IMR-90 (cell line): Measurements from ENCODE around the gene ZYX. TPM values are rescaled to one million over a fixed set of nuclear protein-coding genes. Genes with fewer than 3 reads are reported as not detected.
A peak's percentile ranks its signal among the peaks of the same experiment; 100 is the strongest.

ENCODE experiments used
- ATAC-seq: fragments of 200-7000 bp; cut with Tn5 transposase; 2 replicates; pipeline ENCODE4 v1.9.1; 2020; ENCODE audit warnings: low read depth, mild to moderate bottlenecking, moderate library complexity
- Bru-seq: library from RNA; stranded (reverse); fragments of 400-500 nt; gene quantifications from one replicate; lab custom pipeline; 2021; lab: Mats Ljungman, UMichigan
- BruChase-seq, 2 experiments: library from RNA; stranded (reverse); fragments of 400-500 nt; gene quantifications; one replicate each; lab custom pipeline; 2021; lab: Mats Ljungman, UMichigan
- BruUV-seq: library from RNA; stranded (reverse); fragments of 400-500 nt; replicated peaks from 2 replicates; lab custom pipeline; 2021; lab: Mats Ljungman, UMichigan
- CTCF ChIA-PET: fragments of 300-600 bp; formaldehyde crosslinking; extraction: SDS; loops from one replicate; lab custom pipeline; 2021; ENCODE audit warnings: antibody characterized with exemption; lab: Yijun Ruan, JAX
- POLR2A ChIA-PET: fragments of 300-600 bp; sonication (Branson Sonifier 250); formaldehyde crosslinking; loops from one replicate; lab custom pipeline; 2022; ENCODE audit warnings: antibody characterized with exemption; ENCODE audit not compliant: unreplicated experiment; lab: Charles Lee
- DNase-seq: peaks from one replicate; pipeline ENCODE4 v3.0.0; 2013
- H2AFZ ChIP-seq: replicated peaks from 2 replicates; pipeline ENCODE3; 2013; ENCODE audit warnings: low read length, mild to moderate bottlenecking; ENCODE audit not compliant: poor library complexity
- H2AK5ac ChIP-seq: 2 replicates; pipeline ENCODE4 v1.6.1; 2013; ENCODE audit warnings: low read depth, low read length, inconsistent platforms
- H2AK9ac ChIP-seq: replicated peaks from 2 replicates; pipeline ENCODE3; 2013; ENCODE audit warnings: mild to moderate bottlenecking, low read depth, low read length, moderate library complexity; ENCODE audit not compliant: poor library complexity
- H2BK120ac ChIP-seq: 2 replicates; pipeline ENCODE4 v1.6.1; 2013; ENCODE audit warnings: low read depth, low read length, inconsistent platforms
- H2BK15ac ChIP-seq: 3 replicates; pipeline ENCODE4 v1.6.1; 2013; ENCODE audit warnings: low read depth, low read length, inconsistent platforms
- H2BK20ac ChIP-seq: 2 replicates; pipeline ENCODE4 v1.6.1; 2013; ENCODE audit warnings: low read depth, mild to moderate bottlenecking, inconsistent platforms, low read length, moderate library complexity
- H2BK5ac ChIP-seq: 2 replicates; pipeline ENCODE4 v1.6.1; 2013; ENCODE audit warnings: mild to moderate bottlenecking, low read depth, low read length, inconsistent platforms; ENCODE audit not compliant: poor library complexity, severe bottlenecking
- H3K14ac ChIP-seq: replicated peaks from 2 replicates; pipeline ENCODE4 v1.6.1; 2013; ENCODE audit warnings: low read depth, low read length, inconsistent platforms
- H3K18ac ChIP-seq: 2 replicates; pipeline ENCODE4 v1.6.1; 2013; ENCODE audit warnings: low read depth, low read length, control low read depth
- H3K23ac ChIP-seq: 2 replicates; pipeline ENCODE4 v1.6.1; 2013; ENCODE audit warnings: low read depth, low read length, inconsistent platforms
- H3K27ac ChIP-seq: 2 replicates; pipeline ENCODE4 v1.5.1; 2013; ENCODE audit warnings: mild to moderate bottlenecking, control low read depth, low read length; ENCODE audit not compliant: insufficient read depth
- H3K27me3 ChIP-seq: 2 replicates; pipeline ENCODE4 v1.6.1; 2013; ENCODE audit warnings: low read length; ENCODE audit not compliant: control insufficient read depth, insufficient read depth
- H3K36me3 ChIP-seq: 2 replicates; pipeline ENCODE4 v1.6.1; 2013; ENCODE audit warnings: low read length, mixed read lengths; ENCODE audit not compliant: control insufficient read depth, insufficient read depth
- H3K4ac ChIP-seq: 2 replicates; pipeline ENCODE4 v1.6.1; 2013; ENCODE audit warnings: low read depth, low read length, inconsistent platforms
- H3K4me1 ChIP-seq: 2 replicates; pipeline ENCODE4 v1.6.1; 2013; ENCODE audit warnings: low read length, mixed read lengths; ENCODE audit not compliant: control insufficient read depth, insufficient read depth
- H3K4me2 ChIP-seq: 2 replicates; pipeline ENCODE4 v1.6.1; 2013; ENCODE audit warnings: low read depth, mild to moderate bottlenecking, control low read depth, low read length, moderate library complexity
- H3K4me3 ChIP-seq: 2 replicates; pipeline ENCODE4 v1.5.1; 2013; ENCODE audit warnings: low read depth, mild to moderate bottlenecking, control low read depth, low read length, moderate library complexity; ENCODE audit not compliant: insufficient read depth
- H3K56ac ChIP-seq: 2 replicates; pipeline ENCODE4 v1.6.1; 2013; ENCODE audit warnings: low read length, inconsistent platforms; ENCODE audit not compliant: insufficient read depth; ENCODE audit errors: extremely low read depth
- H3K79me1 ChIP-seq, 2 experiments: 2 replicates each; pipeline ENCODE4 v1.6.1; 2013; ENCODE audit warnings: low read length in 2 of 2, inconsistent platforms in 1 of 2, low read depth in 1 of 2
- H3K9ac ChIP-seq: 2 replicates; pipeline ENCODE4 v1.6.1; 2013; ENCODE audit warnings: low read depth, low read length, control low read depth
- H3K9me1 ChIP-seq: 2 replicates; pipeline ENCODE4 v1.6.1; 2013; ENCODE audit warnings: low read length, inconsistent platforms; ENCODE audit not compliant: insufficient read depth
- H3K9me3 ChIP-seq: 2 replicates; pipeline ENCODE4 v1.6.1; 2013; ENCODE audit warnings: low read length; ENCODE audit not compliant: control insufficient read depth, insufficient read depth
- H4K20me1 ChIP-seq: 2 replicates; pipeline ENCODE4 v1.6.1; 2013; ENCODE audit warnings: low read length, inconsistent platforms; ENCODE audit not compliant: insufficient read depth
- H4K5ac ChIP-seq: 2 replicates; pipeline ENCODE4 v1.6.1; 2013; ENCODE audit warnings: mild to moderate bottlenecking, low read depth, low read length, control low read depth
- H4K8ac ChIP-seq, 2 experiments: 2 replicates each; pipeline ENCODE4 v1.6.1; 2013; ENCODE audit warnings: low read depth in 2 of 2, low read length in 2 of 2, control low read depth in 1 of 2, inconsistent platforms in 1 of 2
- H4K91ac ChIP-seq: 2 replicates; pipeline ENCODE4 v1.6.1; 2013; ENCODE audit warnings: low read depth, low read length, inconsistent platforms; ENCODE audit not compliant: insufficient read depth
- BHLHE40 ChIP-seq: fragments of 150-350 bp; IDR thresholded peaks from 2 replicates; pipeline ENCODE4 v1.6.1; 2016; ENCODE audit warnings: mild to moderate bottlenecking, low read depth, low read length
- FOS ChIP-seq: fragments of 150-350 bp; IDR thresholded peaks from 2 replicates; pipeline ENCODE4 v1.6.1; 2016; ENCODE audit warnings: low read depth, low read length
- MAZ ChIP-seq: IDR thresholded peaks from 2 replicates; pipeline ENCODE4 v1.6.1; 2012; ENCODE audit warnings: low read depth, mild to moderate bottlenecking, low read length, improper control_type of control experiment, moderate library complexity, borderline replicate concordance
- NFE2L2 ChIP-seq: fragments of 150-350 bp; IDR thresholded peaks from 2 replicates; pipeline ENCODE4 v1.6.1; 2016; ENCODE audit warnings: low read depth, mild to moderate bottlenecking, low read length
- POLR2A ChIP-seq: IDR thresholded peaks from 2 replicates; pipeline ENCODE4 v1.6.1; 2012; ENCODE audit warnings: mild to moderate bottlenecking, low read depth, low read length
- RCOR1 ChIP-seq: IDR thresholded peaks from 2 replicates; pipeline ENCODE4 v1.6.1; 2012; ENCODE audit warnings: mild to moderate bottlenecking, low read length, improper control_type of control experiment; ENCODE audit not compliant: insufficient replicate concordance
- WGBS, 2 experiments: methylation state at CpG; one replicate each; pipeline versions ENCODE4 v1.1.5 to v1.1.7; 2013; ENCODE audit warnings: missing lambda C conversion rate in 2 of 2; ENCODE audit not compliant: insufficient read length in 1 of 2; ENCODE audit errors: extremely low coverage in 2 of 2; 5-methylcytosine and 5-hydroxymethylcytosine counted together
- dilution Hi-C: fragments of 300-500 bp; cut with HindIII; formaldehyde crosslinking; loops from one replicate; pipeline ENCODE4 v1.14.3; 2018; ENCODE audit warnings: low sequenced_read_pairs; ENCODE audit not compliant: unreplicated experiment
- in situ Hi-C: fragments of 300-500 bp; cut with MboI; formaldehyde crosslinking; loops from 3 replicates; pipeline ENCODE4 v1.14.3; 2019; ENCODE audit warnings: low sequenced_read_pairs, inconsistent platforms, mixed read lengths
- intact Hi-C: fragments of 100-400 bp; cut with micrococcal nuclease; formaldehyde crosslinking; loops from 2 replicates; pipeline ENCODE4 v1.10.0; 2022
- long read RNA-seq: library from polyadenylated mRNA; unstranded; transcript quantifications from one replicate; pipeline ENCODE4 v2.0.0, GENCODE V29; 2021; ENCODE audit not compliant: unreplicated experiment
- polyA plus RNA-seq, 3 experiments: library from polyadenylated mRNA; depleted of rRNA; stranded (reverse); fragments of >200 nt; gene quantifications; 2 replicates each; pipeline ENCODE4 v1.2.3, GENCODE V29; 2012; ENCODE audit warnings: low replicate concordance in 1 of 3
- total RNA-seq: library from RNA; depleted of rRNA; stranded (reverse); fragments of >200 nt; gene quantifications from 2 replicates; pipeline ENCODE4 v1.2.3, GENCODE V29; 2012; rRNA removed

The ZYX gene
- total RNA-seq (22.6 and 25.0 TPM in 2 replicates), polyA plus RNA-seq (2012; rRNA removed) (291 and 334 TPM in 2 replicates), Bru-seq, nascent RNA (percentile 100 among the genes with signal in this experiment), BruChase-seq, experiment 1, labeled RNA remaining after a 6-hour chase (percentile 98 among the genes with signal in this experiment), BruChase-seq, experiment 2, labeled RNA remaining after a 2-hour chase (percentile 97 among the genes with signal in this experiment)
- polyA plus RNA-seq (2012; cell fraction: cytosol; rRNA removed), result 247 and 450 TPM in 2 replicates
- polyA plus RNA-seq (2012; cell fraction: nucleus; rRNA removed; ENCODE audit: low replicate concordance), result 390 and 724 TPM in 2 replicates
- long read RNA-seq, transcript ZYX-201 (10 exons, 2,493 nt), result major isoform, 27 of 399 reads
- long read RNA-seq, partial matches to known transcripts, result 305 of 399 reads
- long read RNA-seq, other reads (novel, unspliced or antisense), result 66 of 399 reads

DNA sequence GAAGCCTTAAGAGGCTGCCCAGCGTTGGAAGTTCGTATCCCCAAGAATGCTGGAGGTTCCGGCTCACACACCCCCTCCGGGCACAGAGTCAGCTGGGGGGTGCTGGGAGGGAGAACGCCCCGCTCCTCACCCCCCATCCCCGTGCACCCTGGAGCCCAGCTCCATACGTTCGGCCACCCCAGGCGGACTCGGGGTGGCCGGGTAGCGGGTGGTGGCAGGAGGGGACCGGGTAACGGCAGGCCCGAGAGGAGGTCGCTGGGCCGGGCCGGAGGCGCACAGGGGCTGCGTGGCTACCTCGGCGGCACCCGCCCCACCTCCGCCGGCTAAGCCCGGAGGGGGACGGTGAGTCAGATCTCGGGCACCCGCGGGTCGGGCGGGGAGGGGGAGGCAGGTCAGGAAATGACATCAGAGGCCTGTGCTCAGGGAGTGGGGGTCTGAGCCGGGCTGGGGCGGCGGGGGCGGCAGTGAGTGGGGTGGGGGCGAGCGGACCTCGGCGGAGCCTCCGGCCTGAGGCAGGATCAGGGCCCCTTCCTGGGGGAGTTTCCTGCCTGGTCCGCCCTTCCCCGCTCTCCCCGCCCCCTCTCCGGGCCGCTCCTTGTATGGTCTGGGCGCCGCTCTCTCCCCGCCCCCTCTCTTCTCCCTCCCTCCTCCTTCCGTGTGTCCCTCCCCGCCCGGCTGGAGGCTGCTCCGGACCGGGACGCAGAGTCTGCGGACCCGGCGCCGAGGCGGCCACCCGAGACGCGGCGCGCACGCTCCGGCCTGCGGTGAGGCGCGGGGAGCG is at the start of gene ZYX:
TSS of gene ZYX (plus strand) at position 700 of the 781 bp plus-strand sequence. CDS start 227 bp downstream, outside the sequence.
- Histone ChIP-seq H3K27me3 (no peaks in the 10 kb centered on the region), H3K9me3 (no peaks in the 10 kb centered on the region), H3K4me3 (peak within 1 kb of the TSS; percentile 68), H3K79me1 (peaks cover 9 to 51% of the 10 kb centered on the region in 2 experiments; a peak in 3 of 4 replicates), H3K18ac (peak within 1 kb of the TSS; percentile 78), H3K9me1 (peaks cover 23% of the 10 kb centered on the region), H3K56ac (peak within 1 kb of the TSS; percentile 99), H3K4ac (peak within 1 kb of the TSS; percentile 96), H2BK15ac (peak within 1 kb of the TSS; percentile 62; the same call in 2 of the 3 replicates), H2AFZ (peak within 1 kb of the TSS; percentile 80), H2BK20ac (no peak within 1 kb of the TSS), H3K27ac (peak within 1 kb of the TSS; percentile 100), H2AK9ac (peak within 1 kb of the TSS; percentile 98), H2BK5ac (peak within 1 kb of the TSS; percentile 96), H3K9ac (peak within 1 kb of the TSS; percentile 98), H4K91ac (peak within 1 kb of the TSS; percentile 91), H2AK5ac (peak within 1 kb of the TSS; percentile 85), H3K4me2 (peak within 1 kb of the TSS; percentile 93), H2BK120ac (peak within 1 kb of the TSS; percentile 89), H3K23ac (peak within 1 kb of the TSS; percentile 91), H4K8ac (peak within 1 kb of the TSS; percentile 93 to 98), H3K36me3 (peaks cover 32% of the 10 kb centered on the region), H4K5ac (peak within 1 kb of the TSS; percentile 85), H3K14ac (peak within 1 kb of the TSS; percentile 97), H4K20me1 (peaks cover 41% of the 10 kb centered on the region), H3K4me1 (peaks cover 26% of the 10 kb centered on the region)
- no CpG with 5 or more reads among the region's 72 CpGs for WGBS, 2 experiments
- ChIA-PET POLR2A (interaction anchor here (0.6 kb wide), 1 partner anchor 54 kb away, joined by 3 read pairs; no protein-coding TSS in a partner anchor), CTCF (interaction anchor here (0.6 to 2.1 kb wide), 9 partner anchors 11 to 1012 kb away, joined by 3 to 12 read pairs (median 5); partner anchors contain the start of genes FAM131B and GSTK1)
- intact Hi-C loops, result loop anchor here (1.0 to 5.0 kb wide), 3 partner anchors 93 to 819 kb away; partner anchors contain the start of gene CASP2
- DNase-seq (peak; percentile 95), ATAC-seq (peak; percentile 80)
- dilution Hi-C loops, result no loop called here
- no TSS peak for BruUV-seq
- TF ChIP-seq MAZ, result peak; percentile 93
- TF ChIP-seq NFE2L2, result no peak
- peak; percentile 46; the same call in 1 of the 2 replicates for TF ChIP-seq BHLHE40
- no peak for TF ChIP-seq RCOR1
- peak; percentile 75 for TF ChIP-seq FOS
- peak; percentile 92 for TF ChIP-seq POLR2A
- in situ Hi-C loops, result no loop called here
